GM12864 (cell line): ENCODE measurements around the gene GAB1.

ENCODE experiments used
- DNase-seq: peaks from one replicate; pipeline ENCODE4 v3.0.0-alpha.2; 2011; ENCODE audit warnings: low read depth
- H3K4me3 ChIP-seq: 2 replicates; pipeline ENCODE4 v1.5.1; 2011; ENCODE audit warnings: mild to moderate bottlenecking, low read depth, low read length, control low read depth
- CTCF ChIP-seq: IDR thresholded peaks from 2 replicates; pipeline ENCODE4 v1.5.1; 2011; ENCODE audit warnings: low read depth, mild to moderate bottlenecking, moderate library complexity, low read length, control low read depth, inconsistent platforms; ENCODE audit errors: missing control alignments

The GAB1 gene

GRCh38 chr4:143384381-143384994 lies 47.8 kb downstream of the GAB1 start:
- DNase-seq = no peak
- H3K4me3 ChIP-seq = no peak overlapping the region
- TF ChIP-seq CTCF = no peak

- no peak overlapping the region for H3K4me3 ChIP-seq
- TF ChIP-seq CTCF = no peak
- DNase-seq = no peak
Observed at GRCh38 chr4:143386812-143387211, 50.1 kb downstream of the GAB1 start.

GRCh38 chr4:143389579-143390195 lies 53.0 kb downstream of the GAB1 start:
- no peak for DNase-seq
- no peak for TF ChIP-seq CTCF
- no peak overlapping the region for H3K4me3 ChIP-seq

- no peak overlapping the region for H3K4me3 ChIP-seq
- DNase-seq = no peak
- no peak for TF ChIP-seq CTCF
Observed at GRCh38 chr4:143390764-143391163, 54.1 kb downstream of the GAB1 start.

- no peak for DNase-seq
- no peak overlapping the region for H3K4me3 ChIP-seq
Observed at GRCh38 chr4:143391261-143391660, 54.6 kb downstream of the GAB1 start.

GRCh38 chr4:143391895-143392294 lies 55.2 kb downstream of the GAB1 start:
- no peak overlapping the region for H3K4me3 ChIP-seq
- TF ChIP-seq CTCF = no peak
- DNase-seq = no peak

More at GRCh38 chr4:143391261-143391660, 54.6 kb downstream of the GAB1 start:
- TF ChIP-seq CTCF = no peak

GRCh38 chr4:143393195-143393594 lies 56.5 kb downstream of the GAB1 start:
- no peak for DNase-seq
- no peak overlapping the region for H3K4me3 ChIP-seq

More at GRCh38 chr4:143393195-143393594, 56.5 kb downstream of the GAB1 start:
- TF ChIP-seq CTCF = no peak
